Panc1 (cell line): ENCODE data around the gene FOXI3.

Experiments
- TF ChIP-seq, protein P1 (sequence below): fragments of 450-650 bp; IDR thresholded peaks from 2 replicates; pipeline ENCODE4 v1.5.1; 2017; ENCODE audit warnings: mild to moderate bottlenecking
- TF ChIP-seq, protein P2 (sequence below), 2 experiments: IDR thresholded peaks; 2 replicates each; pipeline ENCODE4 v1.6.1; 2011 to 2012; ENCODE audit warnings: low read depth in 2 of 2, control low read depth in 1 of 2, low read length in 1 of 2, mild to moderate bottlenecking in 1 of 2, moderate library complexity in 1 of 2; ENCODE audit not compliant: insufficient read depth in 1 of 2

DNA sequence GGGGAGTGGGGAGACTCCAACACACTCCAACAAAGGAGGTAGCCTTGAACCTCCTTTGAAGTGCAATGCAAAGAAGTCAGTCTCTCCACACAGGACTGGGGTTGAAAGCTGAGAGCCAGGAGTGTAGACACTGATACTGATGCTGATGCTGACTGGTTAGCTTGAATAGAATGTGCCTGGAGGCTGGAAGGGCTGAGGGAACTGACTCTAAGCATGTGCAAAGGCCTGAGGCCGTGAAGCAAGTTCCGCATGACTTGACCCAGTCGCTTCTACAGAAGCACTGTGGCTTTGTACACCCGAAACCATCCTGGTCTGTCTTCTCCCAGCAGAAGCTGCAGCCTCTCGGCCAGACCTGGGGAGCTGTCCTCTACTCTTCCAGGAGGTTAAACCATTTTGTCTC lies 10.4 kb downstream of the FOXI3 start:
- TF ChIP-seq, protein P1, sequence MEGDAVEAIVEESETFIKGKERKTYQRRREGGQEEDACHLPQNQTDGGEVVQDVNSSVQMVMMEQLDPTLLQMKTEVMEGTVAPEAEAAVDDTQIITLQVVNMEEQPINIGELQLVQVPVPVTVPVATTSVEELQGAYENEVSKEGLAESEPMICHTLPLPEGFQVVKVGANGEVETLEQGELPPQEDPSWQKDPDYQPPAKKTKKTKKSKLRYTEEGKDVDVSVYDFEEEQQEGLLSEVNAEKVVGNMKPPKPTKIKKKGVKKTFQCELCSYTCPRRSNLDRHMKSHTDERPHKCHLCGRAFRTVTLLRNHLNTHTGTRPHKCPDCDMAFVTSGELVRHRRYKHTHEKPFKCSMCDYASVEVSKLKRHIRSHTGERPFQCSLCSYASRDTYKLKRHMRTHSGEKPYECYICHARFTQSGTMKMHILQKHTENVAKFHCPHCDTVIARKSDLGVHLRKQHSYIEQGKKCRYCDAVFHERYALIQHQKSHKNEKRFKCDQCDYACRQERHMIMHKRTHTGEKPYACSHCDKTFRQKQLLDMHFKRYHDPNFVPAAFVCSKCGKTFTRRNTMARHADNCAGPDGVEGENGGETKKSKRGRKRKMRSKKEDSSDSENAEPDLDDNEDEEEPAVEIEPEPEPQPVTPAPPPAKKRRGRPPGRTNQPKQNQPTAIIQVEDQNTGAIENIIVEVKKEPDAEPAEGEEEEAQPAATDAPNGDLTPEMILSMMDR, result no peak
- TF ChIP-seq, protein P2, sequence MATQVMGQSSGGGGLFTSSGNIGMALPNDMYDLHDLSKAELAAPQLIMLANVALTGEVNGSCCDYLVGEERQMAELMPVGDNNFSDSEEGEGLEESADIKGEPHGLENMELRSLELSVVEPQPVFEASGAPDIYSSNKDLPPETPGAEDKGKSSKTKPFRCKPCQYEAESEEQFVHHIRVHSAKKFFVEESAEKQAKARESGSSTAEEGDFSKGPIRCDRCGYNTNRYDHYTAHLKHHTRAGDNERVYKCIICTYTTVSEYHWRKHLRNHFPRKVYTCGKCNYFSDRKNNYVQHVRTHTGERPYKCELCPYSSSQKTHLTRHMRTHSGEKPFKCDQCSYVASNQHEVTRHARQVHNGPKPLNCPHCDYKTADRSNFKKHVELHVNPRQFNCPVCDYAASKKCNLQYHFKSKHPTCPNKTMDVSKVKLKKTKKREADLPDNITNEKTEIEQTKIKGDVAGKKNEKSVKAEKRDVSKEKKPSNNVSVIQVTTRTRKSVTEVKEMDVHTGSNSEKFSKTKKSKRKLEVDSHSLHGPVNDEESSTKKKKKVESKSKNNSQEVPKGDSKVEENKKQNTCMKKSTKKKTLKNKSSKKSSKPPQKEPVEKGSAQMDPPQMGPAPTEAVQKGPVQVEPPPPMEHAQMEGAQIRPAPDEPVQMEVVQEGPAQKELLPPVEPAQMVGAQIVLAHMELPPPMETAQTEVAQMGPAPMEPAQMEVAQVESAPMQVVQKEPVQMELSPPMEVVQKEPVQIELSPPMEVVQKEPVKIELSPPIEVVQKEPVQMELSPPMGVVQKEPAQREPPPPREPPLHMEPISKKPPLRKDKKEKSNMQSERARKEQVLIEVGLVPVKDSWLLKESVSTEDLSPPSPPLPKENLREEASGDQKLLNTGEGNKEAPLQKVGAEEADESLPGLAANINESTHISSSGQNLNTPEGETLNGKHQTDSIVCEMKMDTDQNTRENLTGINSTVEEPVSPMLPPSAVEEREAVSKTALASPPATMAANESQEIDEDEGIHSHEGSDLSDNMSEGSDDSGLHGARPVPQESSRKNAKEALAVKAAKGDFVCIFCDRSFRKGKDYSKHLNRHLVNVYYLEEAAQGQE (IDR thresholded peaks at IDR 0.05; ENCODE audit: insufficient read depth in 1 of 2, low read depth in 2 of 2, low read length in 1 of 2), result no peak
